Activated T-cell treated with anti-CD3 and anti-CD28 coated beads for 24 hours (primary cell): Measurements from ENCODE around the gene PLAAT4.
"Not testable (repeated sequence)": the region's sequence is repeated elsewhere in the genome, so short reads cannot be mapped to it uniquely, and the experiment has no call there.

Experiments used
- DNase-seq: peaks from one replicate; pipeline ENCODE4 v3.0.0-alpha.2; 2020; ENCODE audit warnings: low read depth

PLAAT4 gene

GRCh38 chr11:63573881-63574855 is 37.6 kb downstream of the PLAAT4 start:
- DNase-seq: no peak

GRCh38 chr11:63574856-63575602 is 38.4 kb downstream of the PLAAT4 start:
- DNase-seq: no peak

DNA sequence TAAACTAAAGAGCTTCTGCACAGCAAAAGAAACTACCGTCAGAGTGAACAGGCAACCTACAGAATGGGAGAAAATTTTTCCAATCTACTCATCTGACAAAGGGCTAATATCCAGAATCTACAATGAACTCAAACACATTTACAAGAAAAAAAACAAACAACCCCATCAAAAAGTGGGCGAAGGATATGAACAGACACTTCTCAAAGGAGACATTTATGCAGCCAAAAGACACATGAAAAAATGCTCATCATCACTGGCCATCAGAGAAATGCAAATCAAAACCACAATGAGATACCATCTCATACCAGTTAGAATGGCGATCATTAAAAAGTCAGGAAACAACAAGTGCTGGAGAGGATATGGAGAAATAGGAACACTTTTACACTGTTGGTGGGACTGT is 42.3 kb downstream of the PLAAT4 start:
- DNase-seq: not testable (repeated sequence)

DNA sequence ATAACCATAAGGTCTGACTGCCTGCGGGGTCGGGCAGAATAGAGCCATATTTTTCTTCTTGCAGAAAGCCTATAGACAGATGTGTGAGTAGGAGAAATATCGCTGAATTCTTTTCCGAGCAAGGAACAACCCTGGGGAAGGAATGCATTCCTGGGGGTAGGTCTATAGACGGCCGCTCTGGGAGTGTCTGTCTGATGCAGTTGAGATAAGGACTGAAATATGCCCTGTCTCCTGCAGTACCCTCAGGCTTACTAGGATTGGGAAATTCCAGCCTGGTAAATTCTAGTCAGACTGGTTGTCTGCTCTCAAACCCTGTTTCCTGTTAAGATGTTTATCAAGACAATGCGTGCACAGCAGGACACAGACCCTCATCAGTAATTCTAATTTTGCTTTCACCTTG is 44.6 kb downstream of the PLAAT4 start:
- not testable (repeated sequence) for DNase-seq

DNA sequence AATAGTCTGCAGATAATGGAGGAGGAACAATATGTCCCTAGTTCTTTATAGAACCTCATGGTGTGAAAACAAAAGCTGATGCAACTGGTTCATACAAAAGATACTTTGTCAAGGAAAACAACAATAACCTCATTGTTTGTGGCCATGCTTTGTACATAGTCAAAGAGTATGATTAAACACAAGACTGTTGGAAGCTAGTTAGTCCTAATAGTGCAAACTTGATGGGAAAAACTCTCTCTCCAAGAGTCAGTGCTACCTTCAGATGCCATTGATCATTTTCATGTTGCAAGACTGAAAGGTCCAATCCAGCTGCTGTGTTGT is 46.7 kb downstream of the PLAAT4 start:
- DNase-seq: no peak

DNA sequence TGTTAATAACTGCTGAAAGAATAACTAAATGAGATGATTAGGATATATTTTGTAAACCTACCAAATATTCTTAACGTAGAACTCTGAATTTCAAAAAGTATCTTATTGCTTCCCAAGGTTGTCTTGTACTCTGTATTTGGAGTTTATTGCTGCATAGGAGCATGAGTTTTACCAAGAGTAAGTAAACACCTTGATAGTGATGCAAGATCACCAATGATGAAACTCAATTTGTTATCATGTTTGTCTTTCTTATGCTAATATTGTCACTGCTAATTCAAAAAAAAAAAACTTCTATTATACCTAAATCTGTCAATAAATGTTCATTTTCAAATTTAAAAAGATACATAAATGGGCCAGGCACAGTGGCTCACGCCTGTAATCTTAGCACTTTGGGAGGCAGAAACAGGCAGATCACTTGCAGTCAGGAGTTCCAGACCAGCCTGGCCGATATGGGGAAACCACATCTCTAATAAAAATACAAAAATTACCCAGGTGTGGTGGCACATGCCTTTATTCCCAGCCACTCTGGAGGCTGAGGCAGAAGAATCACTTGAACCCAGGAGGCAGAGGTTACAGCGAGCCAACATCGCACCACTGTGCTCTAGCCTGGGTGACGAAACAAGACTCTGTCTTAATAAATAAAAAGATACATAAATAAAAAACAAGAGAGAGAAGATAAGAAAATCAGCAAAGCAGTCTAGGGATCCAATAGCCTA is 50.0 kb downstream of the PLAAT4 start:
- no peak for DNase-seq

DNA sequence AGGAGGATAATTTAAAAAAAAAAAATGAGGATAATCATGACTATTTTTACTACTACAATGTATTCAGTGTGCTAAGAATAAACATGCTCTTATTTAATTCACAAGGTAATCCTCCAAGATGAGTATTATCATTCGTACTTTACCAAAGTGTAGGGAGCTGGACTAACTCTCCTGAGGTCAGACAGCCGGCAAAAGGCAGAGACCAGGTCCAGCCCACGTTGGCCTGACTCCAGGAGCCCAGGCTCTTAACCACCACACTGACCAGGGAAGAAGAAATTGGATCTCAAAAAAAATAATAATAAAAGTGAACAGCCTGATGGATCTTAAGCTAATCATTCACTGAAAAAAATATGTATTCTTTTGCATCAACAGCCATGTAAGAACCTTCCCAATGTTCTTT is 52.4 kb downstream of the PLAAT4 start:
- DNase-seq: no peak

- no peak for DNase-seq
These were observed 53.6 kb downstream of the PLAAT4 start for GRCh38 chr11:63590024-63590788.

- no peak for DNase-seq
These were observed 56.4 kb downstream of the PLAAT4 start for GRCh38 chr11:63592975-63593395.

DNA sequence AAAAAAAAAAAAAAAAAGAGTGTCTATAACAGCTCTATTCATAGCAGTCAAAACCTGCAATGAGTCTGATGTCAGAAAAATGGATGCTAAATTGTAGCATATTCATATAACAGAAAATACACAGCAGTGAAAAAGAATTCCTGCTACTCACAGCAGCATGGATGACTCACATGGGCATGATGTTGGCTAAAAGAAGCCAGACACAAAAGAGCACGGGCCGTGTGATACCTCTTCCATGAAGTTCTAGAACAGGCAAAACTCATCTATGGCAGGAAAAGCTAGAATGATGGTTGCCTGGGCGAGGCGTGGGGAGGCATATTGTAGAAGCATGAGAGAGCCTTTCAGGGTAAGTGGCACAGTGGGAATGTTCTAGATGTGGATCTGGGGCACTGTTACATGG is 58.7 kb downstream of the PLAAT4 start:
- DNase-seq: no peak
